MM.1S (cell line): Measurements from ENCODE around the gene CBL.

Experiments
- DNase-seq: peaks from one replicate; pipeline ENCODE4 v3.0.0-alpha.2; 2015
- H2AFZ ChIP-seq: fragments of 300-600 bp; sonication (generic); 2 replicates; pipeline ENCODE4 v1.6.0; 2016; ENCODE audit warnings: antibody characterized with exemption, low read length
- H3F3A ChIP-seq: fragments of 300-600 bp; sonication (generic); 2 replicates; pipeline ENCODE4 v1.6.1; 2016; ENCODE audit warnings: mild to moderate bottlenecking, antibody characterized with exemption, low read length, moderate library complexity, mixed read lengths; ENCODE audit not compliant: insufficient read depth
- H3K27ac ChIP-seq: fragments of 300-600 bp; sonication (generic); 2 replicates; pipeline ENCODE4 v1.5.1; 2016; ENCODE audit warnings: mild to moderate bottlenecking, low read length
- H3K27me3 ChIP-seq: fragments of 300-600 bp; sonication (generic); replicated peaks from 2 replicates; pipeline ENCODE4 v1.6.0; 2016; ENCODE audit warnings: low read length; ENCODE audit not compliant: insufficient read depth
- H3K36me3 ChIP-seq: fragments of 300-600 bp; sonication (generic); replicated peaks from 2 replicates; pipeline ENCODE4 v1.6.1; 2016; ENCODE audit warnings: mild to moderate bottlenecking, low read length, mixed read lengths; ENCODE audit not compliant: insufficient read depth
- H3K4me1 ChIP-seq: fragments of 300-600 bp; sonication (generic); 2 replicates; pipeline ENCODE4 v1.6.1; 2016; ENCODE audit warnings: low read length, mixed read lengths
- H3K4me2 ChIP-seq: fragments of 300-600 bp; sonication (generic); 2 replicates; pipeline ENCODE4 v1.6.0; 2016; ENCODE audit warnings: low read depth, low read length
- H3K4me3 ChIP-seq: fragments of 300-600 bp; sonication (generic); 2 replicates; pipeline ENCODE4 v1.5.1; 2016; ENCODE audit warnings: low read length, mixed read lengths
- H3K79me2 ChIP-seq: fragments of 300-600 bp; sonication (generic); 2 replicates; pipeline ENCODE4 v1.6.1; 2016; ENCODE audit warnings: mixed run types, low read length, mixed read lengths
- H3K9ac ChIP-seq: fragments of 300-600 bp; sonication (generic); 2 replicates; pipeline ENCODE4 v1.6.1; 2016; ENCODE audit warnings: low read length, mixed read lengths
- H3K9me2 ChIP-seq: fragments of 300-600 bp; sonication (generic); replicated peaks from 2 replicates; pipeline ENCODE4 v1.6.1; 2016; ENCODE audit warnings: mild to moderate bottlenecking, low read length, mixed read lengths; ENCODE audit not compliant: insufficient read depth
- H3K9me3 ChIP-seq: fragments of 300-600 bp; sonication (generic); replicated peaks from 2 replicates; pipeline ENCODE4 v1.6.1; 2016; ENCODE audit warnings: mild to moderate bottlenecking, low read length, mixed read lengths; ENCODE audit not compliant: insufficient read depth
- H4K20me1 ChIP-seq: fragments of 300-600 bp; sonication (generic); 2 replicates; pipeline ENCODE4 v1.6.1; 2016; ENCODE audit warnings: mild to moderate bottlenecking, low read length, moderate library complexity, mixed read lengths; ENCODE audit not compliant: insufficient read depth
- CTCF ChIP-seq: fragments of 300-600 bp; sonication (generic); IDR thresholded peaks from 2 replicates; pipeline ENCODE4 v1.5.1; 2016; ENCODE audit warnings: antibody characterized with exemption, low read length, mixed read lengths
- EZH2 ChIP-seq: fragments of 300-600 bp; sonication (generic); optimal IDR thresholded peaks from 2 replicates; pipeline ENCODE3; 2017; ENCODE audit warnings: low read depth, mild to moderate bottlenecking, antibody characterized with exemption, low read length, mixed read lengths
- EZH2phosphoT487 ChIP-seq: fragments of 300-600 bp; sonication (generic); IDR thresholded peaks from 2 replicates; pipeline ENCODE4 v1.6.1; 2018; ENCODE audit warnings: antibody characterized with exemption, low read length

The CBL gene

GRCh38 chr11:119229288-119229672 is 23.1 kb downstream of the CBL start:
- Histone ChIP-seq H3K4me3 (no peak overlapping the region), H3K27ac (no peak overlapping the region), H3F3A (peaks cover 3% of the 10 kb centered on the region; the same call in 1 of the 2 replicates), H3K27me3 (no peaks in the 10 kb centered on the region), H3K36me3 (no peaks in the 10 kb centered on the region; the same call in 1 of the 2 replicates), H3K9ac (no peak overlapping the region), H3K4me1 (0 out of 2 replicates have a peak, but pooled peaks cover 4% of the 10 kb centered on the region), H3K4me2 (no peak overlapping the region), H3K9me2 (no peaks in the 10 kb centered on the region), H2AFZ (no peak overlapping the region), H4K20me1 (no peaks in the 10 kb centered on the region), H3K79me2 (peaks cover 79% of the 10 kb centered on the region), H3K9me3 (no peaks in the 10 kb centered on the region)
- TF ChIP-seq EZH2phosphoT487 (no peak), CTCF (no peak), EZH2 (no peak)
- DNase-seq: no peak

GRCh38 chr11:119229741-119230140 is 23.6 kb downstream of the CBL start:
- no peak for DNase-seq
- 0 out of 2 replicates have a peak, but pooled peaks cover 4% of the 10 kb centered on the region for H3K4me1 ChIP-seq
- H3K27me3 ChIP-seq: no peaks in the 10 kb centered on the region
- H3K79me2 ChIP-seq: peaks cover 79% of the 10 kb centered on the region
- no peak overlapping the region for H3K4me2 ChIP-seq
- TF ChIP-seq EZH2phosphoT487: no peak
- no peak for TF ChIP-seq EZH2
- TF ChIP-seq CTCF: no peak
- H3K4me3 ChIP-seq: no peak overlapping the region
- no peak overlapping the region for H2AFZ ChIP-seq
- H3K36me3 ChIP-seq: no peaks in the 10 kb centered on the region; the same call in 1 of the 2 replicates
- peaks cover 3% of the 10 kb centered on the region; the same call in 1 of the 2 replicates for H3F3A ChIP-seq
- H3K9me2 ChIP-seq: no peaks in the 10 kb centered on the region
- H3K9me3 ChIP-seq: no peaks in the 10 kb centered on the region
- H4K20me1 ChIP-seq: no peaks in the 10 kb centered on the region
- H3K9ac ChIP-seq: no peak overlapping the region
- H3K27ac ChIP-seq: no peak overlapping the region

- H4K20me1 ChIP-seq: no peaks in the 10 kb centered on the region
- no peak for DNase-seq
- no peak overlapping the region for H3K9ac ChIP-seq
- H3K4me3 ChIP-seq: no peak overlapping the region
- H3K9me2 ChIP-seq: no peaks in the 10 kb centered on the region
- H3K27ac ChIP-seq: peak overlapping the region; percentile 94; the same call in 1 of the 2 replicates
- H3F3A ChIP-seq: peaks cover 49% of the 10 kb centered on the region
- peaks cover 61% of the 10 kb centered on the region for H3K79me2 ChIP-seq
- H3K27me3 ChIP-seq: no peaks in the 10 kb centered on the region
- peaks cover 59% of the 10 kb centered on the region for H3K4me1 ChIP-seq
- H3K36me3 ChIP-seq: no peaks in the 10 kb centered on the region; the same call in 1 of the 2 replicates
- H3K4me2 ChIP-seq: peak overlapping the region; percentile 84
- TF ChIP-seq EZH2phosphoT487 (no peak), EZH2 (no peak), CTCF (no peak)
- no peaks in the 10 kb centered on the region for H3K9me3 ChIP-seq
- no peak overlapping the region for H2AFZ ChIP-seq
Measured at GRCh38 chr11:119236490-119236889, 30.4 kb downstream of the CBL start.
